ENCODE measurements around the gene NAPB.

Gene NAPB

DNA sequence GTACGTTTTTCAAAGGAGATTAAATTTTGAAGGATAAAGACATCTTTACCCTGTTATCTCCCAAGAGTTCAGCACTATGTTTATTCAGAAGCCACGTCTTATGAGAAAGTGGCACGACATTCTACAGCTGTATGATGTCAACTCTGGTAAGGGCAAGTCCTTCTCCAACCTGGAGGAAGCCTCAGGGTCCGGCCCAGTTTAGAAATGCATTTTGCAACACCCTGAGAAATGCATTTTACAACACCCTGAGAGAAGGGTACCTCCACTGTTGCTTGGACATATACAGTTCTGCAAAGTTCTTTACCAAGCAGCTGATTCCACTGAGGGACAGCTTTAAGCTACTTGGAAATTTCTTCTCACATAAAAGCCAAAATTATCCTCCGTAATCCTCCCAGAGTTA lies 17.5 kb downstream of the NAPB start:
- no peak for DNase-seq

DNA sequence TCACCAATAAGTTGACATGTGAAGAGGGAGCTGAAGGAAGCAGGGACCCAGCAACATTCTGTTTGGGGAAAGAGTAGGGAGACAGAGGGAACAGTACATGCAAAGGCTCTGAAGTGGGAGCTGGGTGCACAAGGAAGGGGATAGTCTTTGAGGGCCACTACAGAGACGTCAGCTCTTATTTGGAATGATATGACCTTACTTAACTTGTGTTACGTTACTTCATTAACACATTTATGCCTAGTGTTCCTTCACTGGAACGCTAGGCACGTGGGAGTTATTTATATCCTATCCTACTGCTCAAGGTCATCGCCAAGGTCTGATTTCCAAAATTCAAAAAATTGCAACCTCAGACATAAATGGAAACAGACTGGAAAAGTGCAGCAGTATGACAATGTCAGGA lies 20.2 kb downstream of the NAPB start:
- no peak for DNase-seq

DNA sequence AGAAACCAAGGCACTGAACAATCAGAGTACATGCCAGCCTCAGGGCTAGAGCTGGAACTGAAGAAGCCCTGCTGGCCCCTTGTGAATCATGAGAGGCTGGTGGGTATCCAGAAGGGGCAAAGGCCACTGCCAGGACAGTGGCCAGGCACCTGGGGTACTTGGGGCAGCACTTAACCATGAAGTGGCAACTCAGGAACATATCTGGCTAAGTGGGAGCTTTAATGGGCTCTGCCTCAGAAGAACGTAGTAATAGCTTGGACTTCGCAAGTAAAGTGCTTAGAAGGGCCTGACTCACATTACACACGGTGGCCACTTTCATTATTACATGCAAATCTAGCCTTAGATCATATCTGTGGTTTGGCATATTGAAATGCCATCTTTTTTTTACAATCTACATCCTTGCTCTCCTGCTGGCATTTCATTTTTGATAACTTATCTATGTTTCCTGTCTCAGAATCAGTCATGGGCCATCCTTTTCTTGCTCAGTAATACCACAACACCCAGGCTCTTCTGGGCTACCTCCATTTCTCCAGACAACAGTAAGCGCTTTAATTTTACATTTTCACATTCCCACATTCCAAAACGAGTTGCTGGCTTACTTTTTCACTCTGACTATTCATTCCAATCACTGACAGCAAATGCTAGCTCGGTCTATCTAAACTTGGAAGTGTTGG lies 21.6 kb downstream of the NAPB start:
- no peak for DNase-seq

DNA sequence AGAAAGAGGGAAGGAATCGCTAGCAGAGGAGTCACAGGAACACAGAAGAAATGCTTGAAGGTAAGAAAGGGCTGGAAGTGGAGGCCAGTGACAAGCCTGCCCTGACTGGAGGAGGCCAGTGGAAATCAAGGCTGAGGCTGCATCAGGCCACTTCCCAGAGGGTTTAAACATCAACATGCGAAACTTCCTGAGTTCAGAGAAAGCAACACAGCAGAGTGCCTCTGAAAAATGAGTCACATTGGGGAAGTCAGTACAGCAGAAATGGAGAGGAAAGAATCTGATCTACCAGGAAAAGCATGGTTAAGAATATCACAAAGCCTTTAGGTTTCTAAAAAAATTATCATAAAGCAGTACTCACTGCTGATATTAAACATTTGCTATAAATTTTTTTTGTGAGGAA lies 23.3 kb downstream of the NAPB start:
- no peak for DNase-seq

DNA sequence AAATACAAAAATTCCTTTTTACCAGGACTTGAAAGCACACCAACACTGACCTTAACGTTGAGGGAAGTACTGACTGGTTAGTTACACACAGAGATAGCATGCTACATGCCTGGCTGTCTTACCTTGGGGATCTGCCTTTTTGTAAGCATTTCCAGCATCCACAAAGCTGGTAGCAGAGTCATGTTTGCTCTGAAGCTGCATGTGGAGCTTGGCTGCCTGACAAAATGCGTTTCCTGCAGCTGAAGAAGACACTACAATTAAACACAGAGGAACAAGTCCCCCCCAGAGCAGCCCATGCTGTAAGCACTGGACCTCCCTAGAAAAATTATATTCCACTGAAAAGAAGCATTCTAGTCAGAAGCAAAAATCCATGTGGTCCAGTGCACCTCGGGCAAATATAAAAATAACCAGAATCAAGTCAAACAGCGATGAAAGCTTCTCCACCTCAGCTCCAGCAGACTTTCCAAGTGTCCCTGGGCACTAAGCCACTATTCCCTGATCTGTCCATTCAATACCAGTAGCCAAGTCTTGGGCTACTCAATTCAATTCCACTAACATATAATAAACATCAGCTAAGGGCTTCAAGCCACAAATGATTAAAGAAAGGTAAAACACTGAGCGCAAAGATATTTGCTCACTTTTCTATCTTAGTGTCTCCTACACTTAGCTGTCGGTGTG lies 24.2 kb downstream of the NAPB start:
- DNase-seq: no peak

DNA sequence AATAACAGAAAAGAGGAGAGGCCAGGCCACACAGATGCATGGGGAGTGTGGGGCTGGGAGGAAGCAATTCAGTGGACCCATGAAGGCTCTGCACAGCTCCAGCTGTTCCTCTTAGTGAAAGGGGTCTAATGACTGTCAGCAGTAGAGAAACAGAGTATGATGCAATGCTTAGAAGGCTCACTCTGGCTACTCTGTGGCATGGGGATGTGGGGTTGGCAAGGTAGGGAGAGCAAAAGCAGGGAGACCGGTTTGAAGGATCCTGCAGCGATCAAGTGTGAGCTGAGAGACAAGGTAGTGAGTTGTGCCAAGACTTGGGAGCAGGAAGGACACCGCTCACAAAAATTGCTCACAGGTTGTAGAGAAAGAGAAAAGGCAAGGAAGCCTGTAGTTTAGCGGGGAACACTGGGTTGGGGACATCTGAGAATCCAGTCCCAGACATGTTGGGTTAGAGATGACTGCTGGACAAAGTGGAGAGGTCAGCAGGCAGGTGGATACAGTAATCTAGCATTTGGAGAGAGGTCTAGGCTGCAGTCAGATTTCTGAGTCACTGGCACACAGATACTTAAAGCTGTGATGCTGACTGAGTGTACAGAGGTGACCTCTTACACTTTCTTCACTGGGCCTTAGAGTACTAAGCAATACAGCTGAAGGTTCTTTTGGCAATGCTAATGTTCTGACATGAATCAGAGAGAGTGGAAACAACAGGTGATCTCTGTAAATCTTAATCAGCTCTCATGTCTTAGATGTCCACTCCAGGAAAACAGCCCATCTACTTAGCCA lies 27.1 kb downstream of the NAPB start:
- DNase-seq: no peak

DNA sequence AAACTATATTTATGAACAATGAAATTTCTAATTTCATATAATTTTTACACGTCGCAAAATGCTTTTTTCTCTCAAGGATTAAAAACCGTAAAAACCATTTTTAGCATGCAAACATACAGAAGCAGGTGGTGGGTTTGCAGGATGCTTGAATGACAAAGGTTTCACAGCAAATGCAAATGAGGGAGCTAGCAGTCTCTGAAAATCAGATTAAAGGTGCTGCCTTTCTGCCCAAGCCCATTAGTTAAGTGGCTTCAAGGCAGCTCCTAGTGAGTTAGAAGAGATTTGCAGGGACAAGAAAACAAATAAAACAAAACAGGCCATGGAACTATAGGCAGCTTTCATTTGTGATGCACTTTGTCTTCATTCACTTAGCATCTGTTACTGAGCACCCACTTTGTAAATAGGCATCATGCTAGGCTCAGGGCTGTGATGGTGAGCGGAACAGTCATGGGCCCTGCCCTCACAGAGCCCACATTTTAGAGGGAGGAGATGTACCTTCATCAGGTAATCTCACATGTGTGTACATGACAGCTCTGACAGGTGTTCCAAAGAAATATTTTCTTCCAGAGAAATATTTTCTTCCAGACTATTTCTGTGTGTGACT lies 29.5 kb downstream of the NAPB start:
- no peak for DNase-seq

DNA sequence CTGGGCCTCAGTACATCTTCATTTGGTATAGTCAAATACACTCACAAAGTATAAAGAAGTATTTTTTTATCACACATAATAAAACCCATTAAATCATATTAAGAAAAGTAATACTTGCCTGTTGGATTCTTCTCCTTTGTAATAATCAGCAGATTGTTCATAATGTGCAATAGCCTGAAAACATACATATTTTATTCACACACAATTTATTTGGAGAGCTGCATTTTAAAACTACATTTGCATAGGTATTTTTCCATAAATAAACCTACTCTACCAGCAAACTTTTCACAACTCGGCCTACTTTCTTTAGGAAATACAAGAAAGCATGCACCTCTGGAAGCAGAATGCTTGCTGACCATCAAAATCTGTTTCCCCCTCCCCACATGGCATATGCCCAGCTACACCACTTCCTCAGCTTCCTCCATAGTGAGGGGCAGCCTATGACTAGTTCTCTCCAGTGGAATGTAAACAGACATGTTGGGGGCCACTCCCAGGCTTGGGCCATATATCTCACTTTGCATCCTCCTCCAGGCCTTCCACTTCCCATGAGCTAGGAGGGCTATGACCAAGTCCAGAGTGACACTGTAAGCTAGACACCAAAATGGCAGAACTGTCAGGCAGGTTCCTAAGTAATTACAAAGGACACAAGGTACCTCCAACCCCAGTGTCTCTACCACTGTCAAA lies 31.1 kb downstream of the NAPB start:
- DNase-seq: no peak

DNA sequence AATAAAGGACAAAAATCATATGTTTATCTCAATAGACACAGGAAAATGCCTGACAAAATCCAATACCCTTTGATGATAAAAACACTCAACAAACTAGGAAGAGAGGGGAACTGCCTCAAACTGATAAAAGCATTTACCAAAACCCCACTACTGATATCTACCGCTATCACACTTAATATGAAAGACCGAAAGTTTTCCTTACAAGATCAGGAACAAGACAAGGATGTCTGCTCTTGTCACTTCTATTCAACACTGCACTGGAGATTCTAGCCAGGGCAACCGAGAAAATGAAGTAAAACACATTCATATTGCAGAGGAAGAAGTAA lies 34.2 kb downstream of the NAPB start:
- DNase-seq: no peak

DNA sequence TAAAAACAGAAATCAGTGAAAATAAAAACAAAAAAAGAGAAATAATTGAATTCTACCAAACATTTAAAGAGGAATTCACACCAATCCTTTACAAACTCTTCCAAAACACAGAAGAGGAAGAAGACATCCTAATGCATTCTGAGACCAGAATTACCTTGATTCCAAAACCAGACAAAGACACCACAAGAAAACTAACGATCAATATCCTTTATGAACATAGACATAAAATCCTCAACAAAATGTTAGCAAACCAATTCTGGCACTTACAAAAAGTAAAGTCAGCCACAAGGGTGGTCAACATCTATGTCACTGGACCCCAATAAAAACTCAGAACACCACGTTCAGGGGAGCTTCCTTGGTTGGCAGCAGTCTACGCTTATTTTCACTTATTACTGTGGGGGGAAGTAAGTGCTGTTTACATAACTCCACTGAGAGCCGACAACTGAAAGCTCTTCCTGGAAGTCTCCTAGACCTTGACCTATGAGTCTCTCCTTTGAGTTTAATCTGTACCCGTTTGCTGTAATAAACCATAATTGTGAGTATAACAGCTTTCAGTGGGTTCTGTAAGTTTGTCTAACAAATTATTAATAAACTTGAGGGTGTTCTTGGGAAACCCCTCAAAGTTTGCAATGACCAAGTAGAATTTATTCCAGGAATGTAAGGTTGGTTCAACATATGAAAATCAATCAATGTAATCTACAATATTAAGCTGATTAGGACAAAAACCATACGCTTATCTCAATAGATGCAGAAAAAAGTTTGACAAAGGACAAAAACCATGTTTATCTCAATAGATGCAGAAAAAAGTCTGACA lies 34.8 kb downstream of the NAPB start:
- DNase-seq: no peak

DNA sequence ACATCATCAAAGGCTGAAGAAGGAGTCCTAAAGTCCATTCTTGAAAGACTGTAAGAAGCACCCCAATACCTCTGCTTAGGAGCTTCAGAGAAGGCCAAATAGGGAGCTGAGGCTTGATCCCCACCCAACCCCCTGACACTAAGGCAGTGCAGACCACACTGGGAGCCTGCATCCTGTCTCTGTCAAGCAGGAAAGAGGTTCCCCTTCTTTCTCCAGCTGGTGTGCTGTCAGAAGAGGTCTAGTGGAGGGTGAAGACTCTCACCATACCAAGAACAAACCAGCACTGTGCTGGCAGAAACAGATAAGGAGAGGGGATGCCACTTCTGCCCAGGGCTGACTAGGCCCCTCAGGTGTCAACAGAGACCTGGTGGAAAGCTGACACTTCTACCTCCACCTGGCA lies 39.4 kb downstream of the NAPB start:
- no peak for DNase-seq

DNA sequence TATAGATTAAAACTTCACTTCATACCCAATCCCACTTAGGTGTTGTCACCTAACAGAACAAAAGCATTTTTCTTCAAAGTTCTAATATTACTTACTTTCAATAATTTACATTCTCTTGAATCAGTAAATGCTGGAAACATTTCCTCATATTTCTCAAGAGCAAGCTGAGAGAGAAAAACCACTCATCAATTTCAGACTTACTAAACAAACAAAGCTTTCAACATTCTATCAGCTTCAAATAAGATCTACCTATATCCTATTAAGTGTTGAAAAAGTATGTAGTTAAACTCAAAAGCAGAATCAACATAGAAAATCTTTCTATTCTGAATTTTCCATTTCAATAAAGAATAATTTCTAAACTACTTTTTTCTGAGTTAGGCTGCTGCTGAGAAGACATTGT lies 41.5 kb downstream of the NAPB start:
- no peak for DNase-seq

DNA sequence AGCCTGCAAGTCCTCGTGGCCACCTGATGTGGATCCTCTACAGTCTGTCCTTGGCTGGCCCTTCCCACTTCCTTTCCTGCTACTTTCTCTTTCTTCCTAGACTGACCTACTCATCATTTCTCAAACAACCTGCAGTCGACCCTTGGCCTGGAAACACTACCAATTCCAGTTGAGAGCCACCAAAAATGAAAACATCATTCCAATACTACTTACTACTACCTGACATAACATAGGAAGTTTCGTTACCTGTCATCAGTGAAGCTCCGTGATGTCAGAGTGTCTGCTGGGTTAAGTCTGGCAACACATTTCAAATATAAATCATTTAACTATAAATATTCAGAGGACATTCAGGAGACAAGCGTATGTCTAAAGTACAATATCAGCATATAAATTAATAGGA lies 45.5 kb downstream of the NAPB start:
- no peak for DNase-seq

DNA sequence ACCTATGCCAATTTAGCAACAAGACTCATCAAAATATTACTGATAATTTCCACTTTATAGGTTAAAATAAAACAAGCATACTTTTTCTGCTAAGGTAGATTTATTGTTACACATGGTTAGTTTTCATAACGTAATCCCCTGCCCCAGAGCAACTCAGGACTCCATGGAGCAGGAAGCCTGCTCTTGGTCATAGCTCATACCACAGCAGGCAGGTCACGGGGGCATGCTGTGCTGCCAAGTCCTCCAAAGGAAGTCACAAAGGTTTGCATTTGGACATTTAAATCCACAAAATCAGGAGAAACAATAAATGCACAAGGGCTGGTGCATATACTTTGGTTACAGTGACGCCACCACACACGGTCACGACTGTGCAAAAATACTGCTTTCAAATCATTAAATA lies 46.8 kb downstream of the NAPB start:
- DNase-seq: no peak

DNA sequence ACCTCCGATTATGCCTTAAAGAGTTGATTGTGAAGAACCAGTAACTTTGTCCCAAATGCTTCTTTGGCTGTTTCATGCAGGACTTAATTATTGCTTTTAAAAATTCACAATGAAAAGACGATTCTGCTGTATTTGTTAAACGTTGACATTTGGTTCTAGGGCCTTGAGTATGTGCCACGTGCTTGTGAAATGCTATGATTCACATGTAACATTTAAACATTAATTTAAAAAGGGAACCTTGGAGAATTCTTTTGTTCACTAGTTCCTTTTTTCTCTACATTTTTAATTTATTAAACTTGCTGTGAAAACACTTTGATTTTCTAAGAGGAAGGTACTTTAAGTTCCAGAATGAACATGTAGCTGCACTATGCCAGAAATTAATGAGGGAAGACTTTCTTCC lies 49.8 kb downstream of the NAPB start:
- DNase-seq: no peak

DNA sequence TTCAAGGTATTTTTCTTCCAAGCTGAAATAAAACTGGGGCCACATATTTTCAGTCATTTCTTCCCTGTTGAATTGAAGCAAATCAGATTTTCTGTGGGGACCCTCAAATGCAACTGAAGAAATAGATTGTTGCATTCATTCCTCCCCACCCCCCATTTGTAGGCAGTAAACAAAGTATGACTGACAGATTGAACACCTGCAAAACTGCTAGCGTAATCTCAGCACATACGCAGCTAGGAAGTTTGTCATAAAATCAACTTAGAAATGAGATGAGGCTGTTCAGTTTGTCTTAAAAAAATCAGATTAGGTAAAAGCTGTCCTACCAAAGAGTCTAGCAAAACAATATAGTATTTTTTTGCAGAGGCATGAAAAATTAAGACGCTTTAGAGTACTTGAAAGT lies 50.4 kb downstream of the NAPB start:
- no peak for DNase-seq

DNA sequence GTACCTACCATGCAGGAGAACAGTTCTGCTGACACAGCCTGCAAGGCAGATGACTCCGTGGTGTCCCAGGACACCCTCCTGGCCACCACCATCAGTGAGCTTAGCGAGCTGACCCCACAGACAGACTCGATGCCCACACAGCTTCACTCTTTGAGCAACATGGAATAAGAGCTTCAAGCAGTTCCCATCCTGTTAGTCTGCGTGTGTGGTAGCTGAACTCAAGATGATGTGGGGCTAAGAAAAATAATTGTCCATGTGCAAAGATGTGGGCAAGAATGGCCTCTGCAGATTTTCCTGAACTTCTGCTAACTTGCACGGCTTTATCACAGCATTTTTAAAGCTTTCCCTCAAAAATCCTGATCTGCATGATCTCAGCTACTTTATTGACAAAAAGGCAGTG lies 51.0 kb downstream of the NAPB start:
- DNase-seq: no peak

DNA sequence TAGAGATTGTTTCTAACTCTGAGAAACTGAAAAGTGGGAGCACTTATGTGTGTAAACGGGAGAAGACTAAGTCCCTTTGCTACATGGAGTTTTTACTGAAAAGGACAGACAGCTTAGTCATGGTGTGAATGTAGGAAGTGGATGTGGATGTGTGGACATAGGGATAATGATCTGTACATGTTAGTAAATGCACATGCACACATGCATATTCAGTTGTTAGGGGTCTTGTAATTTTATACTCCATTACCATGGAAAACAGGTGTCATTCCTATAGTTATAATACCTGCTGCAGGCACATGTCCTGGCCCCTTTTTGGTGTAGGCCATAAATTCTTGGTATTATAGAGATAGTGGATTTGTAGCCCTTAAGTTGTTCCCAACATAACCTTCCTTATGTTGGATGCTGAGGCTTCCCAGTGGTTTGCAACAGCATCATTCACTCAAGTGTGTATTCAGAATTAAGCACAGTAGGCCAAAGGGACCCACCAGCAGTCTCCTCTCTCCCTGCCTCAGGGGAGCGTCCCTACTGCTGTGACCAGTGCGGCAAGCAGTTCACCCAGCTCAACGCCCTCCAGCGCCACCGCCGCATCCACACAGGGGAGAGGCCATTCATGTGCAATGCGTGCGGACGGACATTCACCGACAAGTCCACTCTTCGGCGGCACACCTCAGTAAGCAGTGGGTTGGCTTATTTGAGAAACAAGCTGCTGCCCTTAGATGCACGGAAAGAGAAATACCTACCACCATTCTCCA lies 52.0 kb downstream of the NAPB start:
- DNase-seq: no peak

DNA sequence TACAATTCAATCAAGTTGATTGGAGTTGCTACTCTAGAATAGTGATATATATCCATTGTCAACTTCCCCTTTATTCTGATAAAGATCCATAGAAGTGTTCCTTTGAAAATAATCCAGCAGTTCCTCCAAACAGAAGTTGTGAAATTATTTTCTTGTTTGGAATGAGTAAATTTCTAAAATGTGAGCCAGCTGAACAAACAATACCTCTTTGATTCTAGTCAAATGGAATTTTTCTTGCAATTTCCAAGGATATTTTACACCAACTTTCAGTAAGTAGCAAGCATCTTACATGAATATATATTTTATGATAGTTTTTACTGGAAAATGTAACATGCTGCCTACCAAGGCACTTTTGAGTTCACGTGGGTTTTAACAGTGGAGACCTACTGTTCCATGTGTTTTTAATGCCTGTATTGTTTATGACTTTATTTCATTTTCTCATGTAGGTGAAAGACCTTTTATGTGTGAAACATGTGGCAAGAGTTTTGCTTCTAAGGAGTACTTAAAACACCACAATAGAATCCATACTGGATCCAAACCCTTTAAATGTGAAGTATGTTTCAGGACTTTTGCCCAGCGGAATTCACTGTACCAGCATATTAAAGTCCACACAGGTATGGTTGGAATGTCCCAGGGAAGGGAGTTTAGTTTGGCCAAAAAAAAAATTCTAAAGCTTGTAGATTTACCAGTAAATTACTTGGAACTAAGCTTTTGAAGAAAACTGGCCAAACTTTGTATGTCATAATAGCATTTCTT lies 52.8 kb downstream of the NAPB start:
- DNase-seq: no peak

DNA sequence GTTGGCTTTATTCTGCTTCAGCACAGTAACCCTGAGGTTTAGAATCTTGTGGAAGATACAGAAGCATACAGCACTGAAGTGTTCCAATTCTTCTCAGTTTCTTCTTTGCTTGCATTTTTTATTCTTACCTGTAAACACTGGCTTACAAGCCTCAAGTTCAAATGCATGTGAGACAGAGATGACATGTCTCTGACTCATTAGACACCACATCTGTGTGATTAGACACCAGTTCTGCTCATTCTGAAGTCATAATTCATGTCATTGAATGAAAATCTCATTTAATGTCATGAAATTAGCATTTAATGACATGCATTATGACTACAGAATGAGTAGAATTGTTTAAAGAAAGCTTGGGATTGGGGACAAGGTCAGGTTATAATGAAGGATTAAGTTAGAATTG lies 53.5 kb downstream of the NAPB start:
- no peak for DNase-seq

DNA sequence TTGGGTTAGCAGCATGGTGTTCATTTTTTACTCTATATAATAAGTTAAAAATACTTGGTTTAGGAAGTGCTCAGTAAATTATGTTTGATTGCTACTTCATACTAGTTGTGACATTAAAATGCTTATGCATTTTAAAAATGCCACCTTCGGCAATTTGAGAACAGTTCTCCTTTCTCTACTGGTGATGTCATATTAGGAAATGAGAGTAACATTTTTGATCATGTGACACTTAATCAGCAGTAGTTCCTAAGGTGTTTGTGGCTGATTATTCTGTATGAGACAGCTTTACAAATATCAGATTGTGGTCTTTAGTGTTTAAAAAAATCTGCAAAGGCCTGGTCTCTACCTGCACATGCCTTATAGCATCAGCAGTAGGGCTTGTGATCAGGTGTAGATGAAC lies 54.9 kb downstream of the NAPB start:
- DNase-seq: no peak
